HL-60/S4 treated with retinoic acid at 250 ng/mL for 4 days and 3 days (cell line): ENCODE measurements around the gene FAM199X.
"Not testable (repeated sequence)": the region's sequence is repeated elsewhere in the genome, so short reads cannot be mapped to it uniquely, and the experiment has no call there.

ENCODE experiments used
- in situ Hi-C: fragments of 300-500 bp; cut with MboI; formaldehyde crosslinking; loops from 2 replicates; pipeline ENCODE4 v1.7.0; 2022; ENCODE audit warnings: low sequenced_read_pairs

The FAM199X gene

GRCh38 chrX:104187931-104188330 lies 21.7 kb downstream of the FAM199X start:
- in situ Hi-C loops: no loop called here

GRCh38 chrX:104189837-104190236 lies 23.6 kb downstream of the FAM199X start:
- in situ Hi-C loops: no loop called here

- in situ Hi-C loops: no loop called here
Measured at GRCh38 chrX:104193485-104193884, 27.2 kb downstream of the FAM199X start.

- in situ Hi-C loops: no loop called here
Measured at GRCh38 chrX:104195013-104195412, 28.8 kb downstream of the FAM199X start.

GRCh38 chrX:104195489-104196084 lies 29.3 kb downstream of the FAM199X start:
- in situ Hi-C loops: no loop called here

GRCh38 chrX:104205548-104205947 lies 39.3 kb downstream of the FAM199X start:
- in situ Hi-C loops: no loop called here

- in situ Hi-C loops: no loop called here
Measured at GRCh38 chrX:104211187-104211586, 44.9 kb downstream of the FAM199X start.

GRCh38 chrX:104230060-104230459 lies 63.8 kb downstream of the FAM199X start:
- in situ Hi-C loops: not testable (repeated sequence)
